CD4-positive, alpha-beta T cell treated with Interleukin-6 at 100 ng/mL for 8 hours (primary cell): ENCODE data around the gene OR8H3.
"Not testable (repeated sequence)": the region's sequence is repeated elsewhere in the genome, so short reads cannot be mapped to it uniquely, and the experiment has no call there.

Source experiments
- DNase-seq: peaks from one replicate; pipeline ENCODE4 v3.0.0-alpha.2; 2020; ENCODE audit warnings: mixed read lengths, low spot score

OR8H3 gene

DNA sequence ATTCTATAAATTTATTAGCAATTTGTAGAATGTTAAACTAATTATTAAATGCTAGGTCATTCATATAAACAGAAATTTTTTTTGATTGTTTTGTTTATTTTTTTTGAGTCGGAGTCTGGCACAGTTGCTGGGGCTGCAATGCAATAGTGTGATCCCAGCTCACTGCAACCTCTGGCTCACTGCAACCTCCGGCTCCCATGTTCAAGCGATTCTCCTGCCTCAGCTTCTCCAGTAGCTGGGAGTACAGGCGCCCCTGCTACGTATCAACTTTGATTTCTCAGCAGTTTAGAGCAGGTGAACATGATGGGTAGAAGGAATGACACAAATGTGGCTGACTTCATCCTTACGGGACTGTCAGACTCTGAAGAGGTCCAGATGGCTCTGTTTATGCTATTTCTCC, at the start of gene OR8H3:
Gene OR8H3 (plus strand): TSS at position 301 of the 400 bp plus-strand sequence. CDS start 0 bp downstream, at position 301.
- DNase-seq = no peak

GRCh38 chr11:56089697-56090096, 32.5 kb upstream of the OR8H3 start:
- no peak for DNase-seq

GRCh38 chr11:56093008-56093407, 29.2 kb upstream of the OR8H3 start, which contains the start of gene OR8I2:
Gene OR8I2 (plus strand): TSS chr11:56093308. CDS start chr11:56093308, 0 bp downstream.
- DNase-seq = no peak

- no peak for DNase-seq
Observed at GRCh38 chr11:56103210-56103737, 18.9 kb upstream of the OR8H3 start, which contains the start of gene OR8H2. Gene OR8H2 (plus strand): TSS chr11:56103687. CDS start chr11:56105043, 1,356 bp downstream.

DNA sequence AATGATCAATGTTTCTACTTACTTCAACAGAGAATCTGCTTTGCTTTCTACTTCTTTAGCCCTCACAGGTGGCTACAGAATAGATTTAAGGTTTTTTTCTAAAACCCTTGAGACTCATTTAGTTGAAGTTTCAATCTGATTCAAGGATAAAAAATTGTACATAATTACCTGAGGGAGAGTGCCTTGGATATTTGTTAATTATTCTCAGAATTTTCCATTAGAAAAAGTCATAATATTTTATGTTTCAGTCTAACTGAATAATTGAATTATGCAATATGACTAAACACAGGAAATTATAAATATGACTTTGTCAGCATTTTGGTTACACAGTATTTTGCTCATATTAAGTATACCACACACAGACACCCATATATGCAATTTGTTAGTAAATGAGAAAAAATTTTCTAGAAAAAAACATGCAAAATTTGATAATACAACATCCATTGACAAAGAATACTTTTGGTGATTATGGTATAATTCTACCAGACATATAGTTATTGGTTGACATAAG, 18.0 kb downstream of the OR8H3 start, which contains the start of gene OR8J3:
Gene OR8J3 (minus strand): TSS at position 51 of the 511 bp plus-strand sequence. CDS start 2,483 bp downstream, outside the sequence.
- DNase-seq = no peak

DNA sequence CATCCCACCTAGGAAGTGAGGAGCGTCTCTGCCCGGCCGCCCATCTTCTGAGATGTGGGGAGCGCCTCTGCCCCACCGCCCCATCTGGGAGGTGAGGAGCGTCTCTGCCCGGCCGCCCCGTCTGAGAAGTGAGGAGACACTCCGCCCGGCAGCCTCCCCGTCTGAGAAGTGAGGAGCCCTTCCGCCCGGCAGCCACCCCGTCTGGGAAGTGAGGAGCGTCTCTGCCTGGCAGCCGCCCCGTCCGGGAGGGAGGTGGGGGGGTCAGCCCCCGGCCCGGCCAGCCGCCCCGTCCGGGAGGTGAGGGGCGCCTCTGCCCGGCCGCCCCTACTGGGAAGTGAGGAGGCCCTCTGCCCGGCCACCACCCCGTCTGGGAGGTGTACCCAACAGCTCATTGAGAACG, 21.5 kb downstream of the OR8H3 start:
- DNase-seq = not testable (repeated sequence)

- DNase-seq = no peak
Observed at GRCh38 chr11:56151376-56151775, 29.2 kb downstream of the OR8H3 start.

GRCh38 chr11:56152333-56152732, 30.2 kb downstream of the OR8H3 start:
- DNase-seq = no peak

- DNase-seq = no peak
Observed at GRCh38 chr11:56160217-56160616, 38.0 kb downstream of the OR8H3 start, which contains the start of gene OR8K5. Gene OR8K5 (minus strand): TSS chr11:56160317. CDS start chr11:56160317, 0 bp downstream.

- DNase-seq = no peak
Observed at GRCh38 chr11:56163804-56164203, 41.6 kb downstream of the OR8H3 start.

GRCh38 chr11:56172256-56172830, 50.2 kb downstream of the OR8H3 start:
- DNase-seq = no peak
